GM12873 (cell line): Measurements from ENCODE around the gene ZNF69.

ENCODE experiments used
- CTCF ChIP-seq: IDR thresholded peaks from 2 replicates; pipeline ENCODE4 v1.5.1; 2012; ENCODE audit warnings: low read depth, mild to moderate bottlenecking, moderate library complexity, low read length, control low read depth; ENCODE audit not compliant: insufficient read depth; ENCODE audit errors: missing control alignments

ZNF69 gene

GRCh38 chr19:11944656-11945055 is 57.1 kb downstream of the ZNF69 start:
- TF ChIP-seq CTCF, result no peak

GRCh38 chr19:11948646-11949045 is 61.1 kb downstream of the ZNF69 start:
- TF ChIP-seq CTCF, result no peak

- no peak for TF ChIP-seq CTCF
Observed at GRCh38 chr19:11949201-11949600, 61.6 kb downstream of the ZNF69 start.

GRCh38 chr19:11950312-11950711 is 62.7 kb downstream of the ZNF69 start:
- TF ChIP-seq CTCF, result no peak
